GM19099 (cell line): ENCODE results near the gene RNF40.

Source experiments
- POLR2A ChIP-seq: IDR thresholded peaks from 3 replicates; pipeline ENCODE4 v1.6.1; 2011; ENCODE audit warnings: low read depth; ENCODE audit not compliant: insufficient read length; ENCODE audit errors: extremely low read depth

The RNF40 gene

DNA sequence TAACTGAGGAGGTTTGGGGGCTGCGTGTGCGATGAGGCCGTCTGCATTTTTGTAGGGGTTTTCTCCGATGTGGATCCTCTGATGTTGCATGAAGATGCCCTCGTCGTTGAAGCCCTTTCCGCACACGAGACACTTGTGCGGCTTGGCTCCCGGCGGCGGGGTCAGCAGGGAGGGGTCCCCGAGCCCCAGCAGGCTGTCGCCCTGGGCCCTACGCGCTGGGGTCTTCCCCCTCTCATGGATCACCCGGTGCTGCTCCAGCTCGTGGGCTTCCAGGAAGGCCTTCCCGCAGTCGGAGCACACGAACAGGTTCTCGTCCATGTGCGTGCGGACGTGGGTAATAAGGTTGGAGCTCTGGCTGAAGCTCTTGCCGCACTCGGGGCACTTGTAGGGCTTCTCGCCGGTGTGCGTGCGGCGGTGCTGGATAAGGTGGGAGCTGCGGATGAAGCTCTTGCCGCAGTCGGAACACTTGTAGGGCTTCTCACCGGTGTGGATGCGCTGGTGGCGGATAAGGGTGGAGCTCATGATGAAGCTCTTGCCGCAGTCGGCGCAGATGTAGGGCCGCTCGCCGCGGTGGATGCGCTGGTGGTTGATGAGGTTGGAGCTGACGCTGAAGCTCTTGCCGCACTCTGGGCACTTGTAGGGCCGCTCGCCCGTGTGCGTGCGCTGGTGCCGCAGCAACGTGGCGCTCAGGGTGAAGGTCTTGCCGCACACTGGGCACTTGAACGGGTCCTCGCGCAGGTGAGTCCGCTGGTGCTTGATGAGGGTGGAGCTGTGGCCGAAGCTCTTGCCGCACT is 20.6 kb downstream of the RNF40 start:
- TF ChIP-seq POLR2A = no peak

DNA sequence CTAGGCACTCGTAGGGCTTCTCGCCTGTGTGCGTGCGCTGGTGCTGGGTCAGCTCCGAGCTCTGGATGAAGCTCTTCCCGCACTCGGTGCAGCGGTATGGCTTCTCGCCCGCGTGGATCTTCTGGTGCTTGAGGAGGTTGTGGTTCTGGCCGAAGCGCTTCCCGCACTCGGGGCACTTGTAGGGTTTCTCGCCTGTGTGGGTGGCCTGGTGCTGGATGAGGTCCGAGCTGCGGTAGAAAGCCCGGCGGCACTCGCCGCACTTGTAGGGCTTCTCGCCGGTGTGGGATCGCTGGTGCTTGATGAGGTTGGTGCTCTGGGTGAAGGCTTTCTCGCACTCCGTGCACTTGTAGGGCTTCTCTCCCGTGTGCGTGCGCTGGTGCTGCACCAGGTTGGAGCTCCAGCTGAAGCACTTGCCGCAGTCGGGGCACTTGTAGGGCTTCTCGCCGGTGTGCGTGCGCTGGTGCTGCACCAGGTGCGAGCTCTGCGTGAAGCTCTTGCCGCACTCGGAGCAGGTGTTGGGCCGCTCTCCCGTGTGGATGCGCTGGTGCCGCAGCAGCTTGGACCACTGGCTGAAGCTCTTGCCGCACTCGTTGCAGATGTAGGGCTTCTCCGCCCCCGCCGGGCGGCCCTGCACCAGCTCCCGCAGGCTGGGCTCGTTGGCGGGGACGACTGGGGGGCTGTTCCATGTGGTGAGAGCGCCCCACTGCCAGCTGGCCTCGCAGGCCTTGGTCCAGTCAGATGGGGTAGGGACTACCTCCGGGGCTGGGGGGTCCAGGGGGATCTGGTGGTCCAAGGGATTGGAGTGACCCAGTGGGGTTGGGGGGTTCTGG is 21.4 kb downstream of the RNF40 start:
- no peak for TF ChIP-seq POLR2A

DNA sequence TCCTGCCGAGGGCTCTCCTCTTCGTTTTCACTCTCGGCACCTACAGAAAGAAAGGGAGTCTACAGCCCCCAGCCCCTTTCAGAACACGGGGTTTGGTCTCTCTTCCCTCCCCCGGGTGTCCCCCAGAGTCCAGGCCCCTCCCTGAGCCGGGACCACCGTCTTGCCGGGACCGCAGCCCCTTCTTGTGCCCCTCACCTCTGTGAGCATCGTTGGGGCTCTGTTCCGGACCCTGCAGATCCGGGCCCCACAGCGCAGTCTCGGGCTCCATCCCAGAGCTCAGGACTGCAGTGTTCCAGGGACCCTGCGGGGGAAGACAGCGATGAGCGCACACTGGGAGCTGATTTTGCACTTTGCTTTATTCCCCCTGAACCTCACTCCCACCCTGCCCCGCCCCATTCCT is 22.1 kb downstream of the RNF40 start:
- TF ChIP-seq POLR2A = no peak

DNA sequence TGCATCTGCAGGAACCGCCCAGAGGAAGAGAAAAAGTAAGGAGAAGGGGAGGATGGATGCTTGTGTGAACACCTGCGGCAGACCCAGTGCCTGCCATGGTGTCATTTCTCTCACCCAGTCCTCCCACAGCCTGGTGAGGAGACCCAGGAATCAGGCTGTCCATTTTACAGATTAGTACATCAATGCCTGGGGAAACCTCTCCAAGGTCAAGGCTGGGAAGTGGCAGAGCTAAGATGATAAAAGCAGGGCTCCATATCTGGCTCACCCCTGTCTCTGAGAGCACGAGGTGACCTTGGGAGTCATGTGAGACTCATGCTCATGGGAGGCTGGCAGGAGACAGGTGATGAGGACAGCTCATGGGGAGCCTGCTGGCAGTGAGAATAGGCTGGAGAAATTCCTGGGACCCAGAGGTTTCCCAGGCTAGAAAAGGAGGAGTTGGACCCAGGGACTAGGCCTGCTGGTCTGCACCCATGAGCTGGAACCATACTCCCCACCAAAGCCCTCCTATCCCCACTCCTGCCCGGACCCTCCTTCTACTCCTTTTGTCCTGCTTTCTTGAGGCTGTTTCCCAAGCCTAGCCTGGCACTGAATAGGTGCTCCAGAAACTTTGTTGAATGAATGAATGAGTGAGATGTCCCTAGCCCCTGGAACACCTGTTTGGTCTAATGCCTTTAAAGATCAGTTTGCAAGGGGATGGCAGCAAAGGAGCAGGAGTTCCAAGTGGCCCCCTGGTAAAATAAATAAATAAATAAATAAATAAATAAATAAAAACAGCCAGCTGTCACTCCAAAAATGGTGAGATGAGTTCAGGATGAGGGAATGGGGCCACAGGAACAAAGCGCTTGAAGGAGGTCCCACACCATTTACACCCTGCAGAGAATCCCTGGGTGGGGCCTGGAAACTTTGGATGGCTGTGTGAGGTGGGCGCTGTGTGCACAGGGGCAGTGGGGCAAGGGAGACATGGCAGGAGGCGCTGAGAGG is 23.3 kb downstream of the RNF40 start:
- no peak for TF ChIP-seq POLR2A

DNA sequence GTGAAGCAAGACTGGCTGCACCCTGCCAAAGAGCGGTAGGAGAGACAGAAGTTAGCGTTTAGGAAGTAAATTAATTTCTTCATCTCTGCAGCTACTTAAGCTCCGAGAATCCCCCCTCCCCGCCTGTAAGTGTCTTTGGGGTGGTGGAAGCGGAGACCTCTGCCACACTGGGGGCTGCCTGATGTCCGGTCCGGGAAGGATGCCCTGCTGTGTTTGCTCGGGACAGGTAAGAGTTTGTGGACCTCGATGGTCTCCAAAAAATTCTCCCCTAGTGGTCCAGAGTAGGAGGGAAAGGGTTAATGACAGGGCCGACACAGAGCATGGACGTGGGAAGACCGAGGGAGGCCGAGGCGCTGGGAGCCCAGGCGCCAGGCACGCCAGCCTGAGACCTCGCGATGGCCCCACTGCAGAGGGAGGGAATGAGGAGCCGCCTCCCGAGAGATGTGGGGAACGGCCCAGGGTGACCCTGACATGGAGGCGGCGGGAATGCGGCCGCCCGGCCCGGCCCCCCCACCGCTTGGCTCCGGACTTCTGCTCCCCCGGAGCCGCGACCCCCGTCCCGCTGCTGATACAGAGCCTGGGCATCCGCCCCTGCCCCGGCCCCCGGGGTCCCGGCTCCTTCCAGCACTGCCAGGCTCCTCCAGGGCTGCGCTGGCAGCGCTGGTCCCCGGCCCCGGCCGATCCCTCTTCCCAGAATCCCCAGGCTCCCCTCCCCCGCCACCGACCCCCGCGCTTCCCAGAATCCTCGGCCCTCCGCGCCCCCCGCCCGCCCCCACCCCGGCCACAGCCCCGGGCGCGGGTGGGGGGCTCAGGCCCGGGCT is 24.2 kb downstream of the RNF40 start:
- TF ChIP-seq POLR2A = peak; percentile 37

DNA sequence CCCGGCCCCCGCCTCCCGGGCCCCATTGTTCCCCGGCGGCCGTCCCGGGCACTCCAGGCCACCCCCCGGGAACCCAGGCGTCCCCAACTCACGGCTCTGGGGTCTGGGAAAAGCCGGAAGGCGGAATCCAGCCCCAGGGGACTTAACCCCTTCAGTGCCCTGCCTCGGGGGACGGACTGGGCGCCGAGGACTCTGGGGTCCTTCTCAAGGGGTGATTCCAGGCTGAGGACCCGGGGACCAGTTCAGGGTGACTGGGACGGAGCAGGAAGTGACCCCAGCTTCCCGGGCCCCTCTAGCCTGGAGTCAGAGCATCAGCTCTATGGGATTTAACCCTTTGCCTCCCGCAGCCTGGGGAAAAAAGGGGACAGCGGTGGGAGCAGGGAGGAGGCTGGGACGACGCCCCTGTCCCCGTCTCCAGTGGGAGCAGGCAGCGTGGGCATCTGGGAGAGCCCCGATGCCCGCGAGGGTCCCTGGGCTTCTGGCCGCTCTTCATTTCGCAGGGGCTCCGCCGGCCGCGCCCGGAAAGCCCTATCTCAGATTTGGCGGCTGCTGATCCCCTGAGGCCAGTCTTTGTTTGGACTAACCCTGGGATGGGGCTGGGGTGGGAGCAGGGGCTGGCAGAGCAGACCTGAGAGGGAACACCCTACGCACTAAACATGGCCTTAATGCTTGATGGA is 25.0 kb downstream of the RNF40 start, which contains the start of gene ZNF629:
Gene ZNF629 (minus strand): TSS at position 270 of the 677 bp plus-strand sequence. CDS start 2,723 bp downstream, outside the sequence.
- no peak for TF ChIP-seq POLR2A

DNA sequence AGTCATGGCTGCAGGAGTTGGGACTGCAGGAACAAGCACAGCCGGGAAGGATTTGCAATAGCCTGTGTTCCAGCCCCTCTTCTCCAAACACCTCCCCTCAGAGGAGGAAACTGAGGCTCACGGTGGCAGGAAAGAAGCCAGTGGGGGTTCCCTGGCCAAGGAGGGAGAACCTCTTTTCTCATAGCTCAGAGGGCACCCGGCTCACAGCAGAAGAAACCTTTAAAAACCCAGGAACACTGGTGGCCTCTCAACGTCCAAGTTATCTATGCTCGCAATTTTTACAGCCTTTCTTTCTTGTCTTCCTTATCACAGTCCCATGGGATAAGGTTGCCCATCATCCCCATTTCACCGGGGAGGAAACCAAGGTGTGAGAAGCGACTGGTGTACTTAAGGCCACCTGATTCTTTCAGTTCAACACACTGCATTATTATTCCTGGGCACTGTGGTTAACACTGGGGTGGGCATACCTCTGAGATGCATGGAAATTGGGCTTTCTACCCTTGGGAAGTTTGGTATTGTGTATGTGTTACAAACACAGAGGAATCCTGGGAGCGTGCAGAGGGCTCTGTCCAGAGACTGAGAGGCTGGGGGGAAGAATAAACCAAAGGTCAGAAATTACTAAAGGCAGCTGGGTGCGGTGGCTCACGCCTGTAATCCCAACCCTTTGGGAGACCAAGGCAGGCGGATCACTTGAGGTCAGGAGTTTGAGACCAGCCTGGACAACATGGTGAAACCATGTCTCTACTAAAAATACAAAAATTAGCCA is 25.7 kb downstream of the RNF40 start:
- TF ChIP-seq POLR2A = no peak

DNA sequence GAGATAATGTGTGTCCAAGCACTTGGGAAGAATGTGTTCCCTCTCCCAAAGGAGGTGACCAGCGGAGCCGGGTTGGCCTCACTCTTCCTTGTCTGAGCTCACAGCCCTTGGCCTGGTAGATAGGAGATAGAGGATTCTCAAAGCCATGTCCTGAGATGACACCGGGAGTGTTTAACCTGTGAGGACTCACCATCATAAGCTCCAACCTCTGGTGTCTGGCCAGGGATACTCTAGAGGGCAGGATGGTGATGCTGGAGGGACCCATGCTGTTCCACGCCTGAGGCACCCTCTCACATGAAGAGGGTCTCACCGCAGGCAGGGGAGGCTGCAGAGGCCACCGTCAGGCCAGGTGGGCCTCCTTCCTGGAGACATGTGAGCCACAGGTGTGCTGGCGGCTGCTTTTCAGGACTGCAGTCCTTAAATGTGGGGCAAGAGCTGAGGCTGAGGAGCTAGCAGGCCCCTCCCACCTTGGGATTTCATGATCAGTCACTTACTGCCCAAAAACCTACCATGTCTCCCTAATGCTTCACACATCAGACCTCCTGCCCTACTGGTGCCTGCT is 31.5 kb downstream of the RNF40 start:
- no peak for TF ChIP-seq POLR2A

DNA sequence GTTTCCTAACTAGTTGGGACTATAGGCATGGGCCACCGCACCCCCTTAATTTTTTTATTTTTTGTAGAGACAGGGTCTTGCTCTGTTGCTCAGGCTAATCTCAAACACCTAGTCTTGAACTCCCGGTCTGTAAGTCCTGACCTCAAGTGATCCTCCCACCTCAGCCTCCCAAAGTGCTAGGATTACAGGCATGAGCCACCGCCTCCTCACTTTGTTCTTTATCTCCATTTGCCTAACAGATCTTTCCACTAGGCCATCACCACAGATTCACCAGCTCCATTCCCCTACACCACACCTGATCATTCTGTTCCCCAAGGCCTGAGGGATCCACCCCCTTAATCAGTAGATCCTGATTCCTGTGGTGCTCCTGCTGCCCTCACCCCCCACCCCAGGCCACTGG is 32.5 kb downstream of the RNF40 start:
- TF ChIP-seq POLR2A = no peak

DNA sequence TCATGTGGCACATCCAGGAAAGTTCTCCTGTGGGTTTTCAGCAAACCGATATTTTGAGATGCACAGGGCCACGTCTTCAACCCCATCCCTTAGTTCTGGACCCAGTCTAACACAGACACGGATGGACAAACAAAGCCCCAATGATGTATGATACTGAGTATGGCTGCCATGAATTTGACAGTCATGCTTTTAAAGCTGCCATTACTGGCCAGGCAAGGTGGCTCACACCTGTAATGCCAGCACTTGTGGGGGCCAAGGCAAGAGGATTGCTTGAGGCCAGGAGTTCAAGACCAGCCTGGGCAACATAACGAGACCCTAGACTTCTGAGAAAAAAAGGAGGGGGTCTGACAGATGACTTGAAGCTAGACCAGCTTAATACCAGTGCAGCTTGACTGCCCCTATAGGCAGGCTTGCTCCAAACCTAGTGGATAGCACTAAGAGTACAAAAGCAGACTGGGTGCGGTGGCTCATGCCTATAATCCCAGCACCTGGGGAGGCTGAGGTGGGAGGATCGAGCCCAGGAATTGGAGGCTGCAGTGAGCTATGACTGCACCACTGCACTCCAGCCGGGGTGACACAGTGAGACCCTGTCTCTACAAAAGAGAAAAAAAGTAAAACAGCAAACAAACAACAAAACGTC is 35.7 kb downstream of the RNF40 start:
- no peak for TF ChIP-seq POLR2A

DNA sequence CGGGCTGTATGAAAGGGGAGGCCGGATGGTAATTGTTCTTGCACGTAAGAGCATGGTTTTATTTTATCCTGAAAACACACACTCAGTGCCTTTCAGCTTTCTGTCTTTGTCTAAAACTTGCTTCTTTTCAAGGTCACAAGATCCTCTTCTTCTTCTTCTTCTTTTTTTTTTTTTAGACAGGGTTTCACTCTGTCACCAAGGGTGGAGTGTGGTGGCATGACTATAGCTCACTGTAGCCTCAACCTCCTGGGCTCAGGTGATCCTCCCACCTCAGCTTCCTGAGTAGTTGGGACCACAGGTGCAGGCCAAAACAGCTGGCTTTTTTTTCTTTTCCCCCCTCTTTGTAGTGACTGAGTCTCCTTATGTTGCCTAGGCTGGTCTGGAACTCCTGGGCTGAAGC is 40.8 kb downstream of the RNF40 start:
- no peak for TF ChIP-seq POLR2A

DNA sequence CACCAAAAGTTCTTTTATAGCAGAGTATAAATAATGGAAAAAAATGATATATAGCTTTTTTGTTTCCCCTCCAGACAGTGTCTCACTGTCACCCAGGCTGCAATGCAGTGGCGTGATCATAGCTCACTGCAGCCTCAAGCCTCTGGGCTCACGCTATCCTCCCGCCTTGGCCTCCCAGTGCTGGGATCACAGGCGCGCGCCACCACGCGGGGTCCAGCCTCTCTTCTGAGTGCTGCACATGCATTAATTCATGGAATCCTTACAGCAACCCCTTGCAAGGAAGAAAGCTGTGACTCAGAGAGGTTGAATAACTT is 42.9 kb downstream of the RNF40 start:
- no peak for TF ChIP-seq POLR2A
